SHP77 (cell line): ENCODE results near the gene LCN10.
"Not testable (repeated sequence)": the region's sequence is repeated elsewhere in the genome, so short reads cannot be mapped to it uniquely, and the experiment has no call there.

Experiments
- DNase-seq, 2 experiments: peaks; one replicate each; lab custom pipeline; 2025; lab: John Stamatoyannopoulos, UW

Gene LCN10

GRCh38 chr9:136771907-136772415, 29.2 kb upstream of the LCN10 start:
- DNase-seq, result no peak

DNA sequence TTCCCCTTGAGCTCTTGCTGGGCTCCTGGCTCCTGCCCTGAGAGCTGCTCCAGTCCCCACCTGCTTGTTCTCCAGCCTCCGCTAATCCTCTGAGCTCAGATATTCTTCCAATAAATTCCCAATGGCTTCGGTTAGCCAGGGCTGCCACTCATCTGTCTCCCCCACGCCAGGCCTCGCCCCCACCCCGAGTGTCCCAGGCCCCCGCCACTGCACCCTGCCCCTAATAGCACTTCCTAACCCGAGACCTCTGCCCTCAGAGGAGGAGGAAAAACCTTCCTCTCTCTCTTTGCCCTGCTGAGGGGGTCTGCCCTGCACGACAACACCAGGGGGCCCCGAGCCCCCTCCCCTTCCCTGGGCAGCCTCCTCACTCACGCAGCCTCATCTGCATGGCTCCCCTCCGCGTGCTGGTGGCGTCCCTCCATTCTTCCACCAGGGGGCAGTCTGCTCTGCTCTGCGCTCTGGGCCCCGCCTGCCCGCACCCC, 27.0 kb upstream of the LCN10 start:
- DNase-seq, result no peak

- DNase-seq, result peak; percentile 68 to 77
Measured at GRCh38 chr9:136766410-136767120, 23.8 kb upstream of the LCN10 start.

DNA sequence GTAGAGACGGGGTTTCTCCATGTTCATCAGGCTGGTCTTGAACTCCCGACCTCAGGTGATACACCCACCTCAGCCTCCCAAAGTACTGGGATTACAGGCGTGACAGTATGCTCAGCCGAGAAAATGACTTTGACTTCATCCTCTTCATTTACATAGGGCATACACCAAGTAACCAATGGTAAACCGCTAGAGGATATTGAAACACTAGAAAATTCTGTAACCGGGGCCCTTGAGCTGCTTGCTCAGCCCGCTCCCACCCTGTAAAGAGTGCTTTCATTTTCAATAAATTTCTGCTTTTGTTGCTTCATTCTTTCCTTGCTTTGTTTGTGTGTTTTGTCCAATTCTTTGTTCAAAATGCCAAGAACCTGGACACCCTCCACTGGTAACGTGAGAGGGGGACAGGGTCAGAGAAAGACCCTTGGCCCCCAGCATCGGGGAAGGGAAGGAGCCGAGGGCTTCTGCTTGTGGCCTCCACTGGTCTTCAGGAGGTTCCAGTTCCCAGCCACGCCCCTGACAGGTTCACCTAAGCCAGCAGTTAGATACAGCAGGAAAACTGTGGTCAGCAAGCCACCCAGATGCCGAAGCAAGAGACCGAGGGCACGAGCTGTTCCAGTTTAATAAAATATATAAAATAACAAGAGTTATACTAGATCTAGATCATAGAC, 23.1 kb upstream of the LCN10 start:
- not testable (repeated sequence) for DNase-seq

DNA sequence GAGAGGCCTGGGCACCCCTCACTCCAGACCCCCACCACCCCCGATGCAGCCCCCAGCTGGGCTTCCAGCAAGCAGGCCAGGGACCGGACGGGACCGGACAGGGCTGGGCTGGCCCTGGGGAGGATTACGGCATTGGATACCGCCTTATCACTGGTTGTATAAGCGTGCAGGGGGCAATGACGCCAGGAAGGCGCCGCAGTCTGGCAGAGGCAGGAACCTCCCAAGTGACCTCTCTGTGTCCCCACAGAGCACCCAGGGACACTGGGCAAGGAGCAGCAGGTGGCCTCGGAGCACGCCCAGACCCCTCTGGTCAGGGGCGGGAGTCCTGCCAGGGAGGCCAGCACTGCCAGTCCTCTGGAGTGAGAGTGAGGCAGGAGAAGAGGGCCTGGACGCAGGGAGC, 22.3 kb upstream of the LCN10 start:
- no peak for DNase-seq

- peak in 1 of 2 experiments; percentile 42 for DNase-seq
Measured at GRCh38 chr9:136764301-136764891, 21.7 kb upstream of the LCN10 start, which contains the start of gene LCN15. Gene LCN15 (minus strand): TSS chr9:136764518. CDS start chr9:136764488, 30 bp downstream.

- DNase-seq, result no peak
Measured at GRCh38 chr9:136763649-136764035, 20.9 kb upstream of the LCN10 start.

- peak; percentile 34 to 58 for DNase-seq
Measured at GRCh38 chr9:136762915-136763648, 20.3 kb upstream of the LCN10 start.

- DNase-seq, result no peak
Measured at GRCh38 chr9:136762221-136762691, 19.5 kb upstream of the LCN10 start.

GRCh38 chr9:136761545-136761981, 18.8 kb upstream of the LCN10 start:
- DNase-seq, result no peak

- DNase-seq, result peak; percentile 57 to 65
Measured at GRCh38 chr9:136760834-136761544, 18.2 kb upstream of the LCN10 start.

- no peak for DNase-seq
Measured at GRCh38 chr9:136760424-136760823, 17.7 kb upstream of the LCN10 start.

DNA sequence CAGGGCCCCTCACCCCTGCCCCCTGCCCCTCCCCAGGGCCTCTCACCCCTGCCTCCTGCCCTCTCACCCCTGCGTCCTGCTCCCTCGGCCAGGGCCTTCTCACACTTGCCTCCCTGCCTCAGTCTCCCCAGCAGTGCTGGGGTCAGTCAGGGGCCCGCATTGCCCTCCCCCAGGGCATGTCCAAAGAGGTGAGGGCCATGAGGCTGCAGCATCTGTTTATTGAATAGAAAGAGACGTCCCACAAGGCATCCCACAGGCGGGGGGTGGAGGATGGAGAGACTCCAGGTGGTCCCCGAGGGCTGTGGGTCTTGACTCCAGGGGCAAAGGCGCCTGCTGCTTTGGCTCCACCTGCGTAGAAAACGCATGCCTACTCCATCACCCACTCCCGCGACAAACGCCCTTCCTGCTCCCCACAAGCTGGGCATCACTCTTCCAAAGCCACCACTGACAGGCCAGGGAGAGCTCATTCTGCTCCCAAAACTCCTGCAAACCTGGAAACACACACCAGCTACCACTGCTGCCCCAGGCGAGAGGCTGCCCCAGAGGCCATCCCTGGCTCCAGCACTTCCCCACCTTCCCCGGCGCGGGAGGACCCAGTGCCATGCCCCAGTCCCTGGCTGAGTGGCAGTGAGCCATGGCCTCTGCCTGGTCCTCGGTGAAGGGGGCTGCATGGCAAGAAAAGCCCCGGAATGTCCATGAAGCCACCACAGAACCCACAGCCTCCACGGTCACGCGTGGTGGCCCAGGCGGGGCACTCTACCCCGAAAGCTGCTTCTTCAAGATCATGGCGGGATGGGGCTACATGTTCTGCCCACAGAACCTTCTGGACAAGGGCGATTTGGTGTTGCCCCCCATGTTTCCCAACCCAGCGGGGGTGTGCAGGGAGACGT, 16.9 kb upstream of the LCN10 start:
- DNase-seq, result no peak

GRCh38 chr9:136759001-136759400, 16.3 kb upstream of the LCN10 start:
- DNase-seq, result no peak

- no peak for DNase-seq
Measured at GRCh38 chr9:136757751-136758140, 15.0 kb upstream of the LCN10 start.

- no peak for DNase-seq
Measured at GRCh38 chr9:136757328-136757727, 14.6 kb upstream of the LCN10 start.

DNA sequence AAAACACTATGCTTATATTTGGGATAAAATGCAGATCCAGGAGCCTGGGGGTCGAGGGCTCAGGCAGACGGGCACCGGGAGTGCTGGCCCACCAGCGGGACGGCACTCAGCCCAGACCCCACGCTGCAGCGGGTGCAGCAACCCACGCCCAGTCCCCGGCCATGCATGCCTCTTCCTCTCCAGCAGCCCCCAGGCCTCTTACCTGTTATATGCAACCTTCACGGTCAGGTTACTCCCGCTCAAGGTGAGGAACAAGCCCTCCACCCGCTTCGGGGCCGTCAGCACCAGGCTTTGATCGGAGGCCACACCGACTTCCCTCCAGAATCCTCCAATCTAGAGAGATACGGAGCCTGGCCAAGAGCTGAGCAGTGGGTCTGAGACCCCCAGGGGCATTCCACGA, 14.1 kb upstream of the LCN10 start:
- no peak for DNase-seq

DNA sequence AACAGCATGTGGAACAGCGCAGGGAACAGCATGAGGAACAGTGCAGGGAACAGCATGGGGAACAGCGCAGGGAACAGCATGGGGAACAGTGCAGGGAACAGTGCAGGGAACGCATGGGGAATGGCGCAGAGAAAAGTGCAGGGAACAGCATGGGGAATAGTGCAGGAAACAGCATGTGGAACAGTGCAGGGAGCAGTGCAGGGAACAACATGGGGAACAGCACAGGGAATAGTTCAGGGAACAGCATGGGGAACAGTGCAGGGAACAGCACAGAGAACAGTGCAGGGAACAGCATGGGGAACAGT, 13.3 kb upstream of the LCN10 start:
- no peak for DNase-seq

DNA sequence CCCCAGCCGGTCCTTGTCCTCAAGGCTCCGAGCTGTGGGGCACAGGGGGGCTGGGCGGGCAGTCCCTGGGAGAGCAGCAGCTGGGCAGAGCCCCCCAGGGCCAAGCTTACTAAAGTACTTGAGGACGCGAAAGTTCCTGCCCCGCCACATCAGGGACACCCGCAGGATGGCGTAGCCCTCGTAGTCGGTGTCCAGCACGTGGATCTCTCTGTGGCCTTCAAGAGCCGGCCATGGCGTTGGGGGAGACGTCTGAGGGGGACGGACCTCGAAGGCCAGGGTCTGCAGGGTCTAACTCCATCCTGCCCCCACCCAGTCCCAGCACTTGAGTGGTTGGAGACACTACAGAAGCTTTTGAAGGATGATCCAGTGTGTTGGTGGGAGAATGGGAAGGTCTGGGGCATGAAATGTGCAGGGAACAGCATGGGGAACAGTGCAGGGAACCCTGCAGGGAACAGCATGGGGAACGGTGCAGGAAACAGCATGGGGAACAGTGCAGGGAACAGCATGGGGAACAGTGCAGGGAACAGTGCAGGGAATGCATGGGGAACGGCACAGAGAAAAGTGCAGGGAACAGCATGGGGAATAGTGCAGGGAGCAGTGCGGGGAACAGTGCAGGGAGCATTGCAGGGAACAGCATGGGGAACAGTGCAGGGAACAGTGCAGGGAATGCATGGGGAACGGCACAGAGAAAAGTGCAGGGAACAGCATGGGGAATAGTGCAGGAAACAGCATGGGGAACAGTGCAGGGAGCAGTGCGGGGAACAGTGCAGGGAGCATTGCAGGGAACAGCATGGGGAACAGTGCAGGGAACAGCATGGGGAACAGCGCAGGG, 12.8 kb upstream of the LCN10 start:
- DNase-seq, result not testable (repeated sequence)
